Fibroblast of skin of right biceps (primary cell): ENCODE results near the gene ZNF177.
"Not testable (repeated sequence)": the region's sequence is repeated elsewhere in the genome, so short reads cannot be mapped to it uniquely, and the experiment has no call there.

Source experiments
- DNase-seq: peaks from one replicate; pipeline ENCODE4 v3.0.0-alpha.2; 2013

The ZNF177 gene

DNA sequence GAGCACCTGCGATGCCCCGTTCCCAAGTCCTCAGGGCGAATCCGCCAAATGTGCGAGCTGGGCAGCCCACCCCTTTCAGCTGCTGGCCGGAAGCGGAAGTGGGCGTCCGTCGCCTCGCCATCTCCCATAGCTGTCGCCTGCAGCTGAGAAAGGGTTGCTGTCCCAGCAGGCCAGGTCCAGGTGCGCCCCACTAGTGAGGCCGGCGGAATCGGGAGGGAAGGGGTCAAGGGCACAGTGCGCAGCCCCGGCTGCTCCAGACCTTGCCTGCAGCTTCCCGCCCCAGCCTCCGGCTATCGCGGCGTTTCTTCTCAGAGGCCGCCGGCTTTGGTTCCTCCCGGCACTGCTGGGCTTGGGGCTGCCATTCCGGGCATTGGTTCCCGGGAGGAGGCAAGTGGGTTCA lies at the start of gene ZNF177:
ZNF177 (plus strand) TSS at position 109 of the 400 bp plus-strand sequence. CDS start 15,299 bp downstream, outside the sequence.
- no peak for DNase-seq

GRCh38 chr19:9313756-9314155 lies 49.1 kb upstream of the ZNF177 start:
- no peak for DNase-seq

DNA sequence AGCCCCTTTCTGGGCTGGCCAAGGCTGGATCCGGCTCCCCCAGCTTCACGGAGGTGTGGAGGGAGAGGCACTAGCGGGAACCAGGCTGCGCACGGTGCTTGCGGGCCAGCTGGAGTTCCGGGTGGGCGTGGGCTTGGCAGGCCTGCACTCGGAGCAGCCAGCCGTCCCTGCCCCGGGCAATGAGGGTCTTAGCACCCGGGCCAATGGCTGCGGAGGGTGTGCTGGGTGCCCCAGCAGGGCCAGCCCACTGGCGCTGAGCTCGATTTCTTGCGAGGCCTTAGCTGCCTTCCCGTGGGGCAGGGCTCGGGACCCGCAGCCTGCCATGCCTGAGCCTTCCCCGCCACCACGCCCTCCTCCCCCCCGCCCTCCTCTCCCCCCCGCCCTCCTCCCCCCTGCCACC lies 41.5 kb upstream of the ZNF177 start:
- DNase-seq = no peak

DNA sequence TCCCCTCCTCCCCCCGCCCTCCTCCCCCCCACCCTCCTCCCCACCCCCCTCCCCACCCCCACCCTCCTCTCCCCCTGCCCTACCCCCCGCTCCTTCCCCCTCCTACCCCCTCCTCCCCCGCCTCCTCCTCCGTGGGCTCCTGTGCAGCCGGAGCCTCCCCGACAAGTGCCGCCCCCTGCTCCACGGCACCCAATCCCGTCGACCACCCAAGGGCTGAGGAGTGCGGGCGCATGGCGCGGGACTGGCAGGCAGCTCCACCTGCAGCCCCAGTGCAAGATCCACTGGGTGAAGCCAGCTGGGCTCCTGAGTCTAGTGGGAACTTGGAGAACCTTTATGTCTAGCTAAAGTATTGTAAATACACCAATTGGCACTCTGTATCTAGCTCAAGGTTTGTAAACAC lies 41.1 kb upstream of the ZNF177 start:
- DNase-seq = not testable (repeated sequence)

- not testable (repeated sequence) for DNase-seq
These were observed 40.6 kb upstream of the ZNF177 start for GRCh38 chr19:9322201-9322600.

DNA sequence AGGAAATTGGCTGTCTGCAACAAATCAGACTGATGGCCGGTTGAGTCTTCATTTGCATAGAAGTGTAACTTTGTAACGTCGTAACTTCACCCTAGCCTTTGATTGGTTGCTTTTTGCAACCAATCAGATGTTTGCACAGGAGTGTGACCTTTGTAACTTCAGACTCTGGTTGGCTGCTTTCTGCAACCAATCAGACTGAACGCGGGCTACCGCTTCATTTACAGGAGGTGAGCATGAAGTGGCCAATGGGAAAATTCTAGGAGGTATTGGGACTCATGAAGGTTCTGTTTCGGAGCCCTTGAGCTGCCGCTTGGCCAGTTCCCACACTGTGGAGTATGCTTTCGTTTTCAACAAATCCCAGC lies 39.3 kb upstream of the ZNF177 start:
- DNase-seq = peak; percentile 85

- peak; percentile 96 for DNase-seq
These were observed 38.8 kb upstream of the ZNF177 start, which contains the start of gene ZNF559 for GRCh38 chr19:9323919-9324583. TSS of gene ZNF559 (plus strand) at chr19:9324179. CDS start at chr19:9338550, 14,371 bp downstream.

- DNase-seq = no peak
These were observed 38.2 kb upstream of the ZNF177 start for GRCh38 chr19:9324584-9324962.

DNA sequence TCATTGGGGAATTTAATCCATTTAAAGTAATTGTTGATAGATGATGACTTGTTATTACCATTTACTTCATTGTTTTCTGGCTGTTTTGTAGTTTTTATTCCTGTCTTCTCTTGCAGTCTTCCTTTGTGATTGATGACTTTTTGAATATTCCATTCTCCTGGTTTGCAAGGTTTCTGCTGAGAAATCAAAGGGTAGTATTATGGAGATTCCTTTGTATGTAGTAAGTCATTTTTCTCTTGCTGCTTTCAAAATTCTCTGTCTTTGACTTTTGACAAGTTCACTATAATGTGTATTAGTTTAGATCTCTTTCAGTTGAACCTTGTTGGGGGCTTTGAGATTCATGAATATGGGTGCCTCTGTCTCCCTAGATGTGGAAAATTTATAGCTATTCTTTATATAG lies 32.8 kb upstream of the ZNF177 start:
- DNase-seq = no peak

DNA sequence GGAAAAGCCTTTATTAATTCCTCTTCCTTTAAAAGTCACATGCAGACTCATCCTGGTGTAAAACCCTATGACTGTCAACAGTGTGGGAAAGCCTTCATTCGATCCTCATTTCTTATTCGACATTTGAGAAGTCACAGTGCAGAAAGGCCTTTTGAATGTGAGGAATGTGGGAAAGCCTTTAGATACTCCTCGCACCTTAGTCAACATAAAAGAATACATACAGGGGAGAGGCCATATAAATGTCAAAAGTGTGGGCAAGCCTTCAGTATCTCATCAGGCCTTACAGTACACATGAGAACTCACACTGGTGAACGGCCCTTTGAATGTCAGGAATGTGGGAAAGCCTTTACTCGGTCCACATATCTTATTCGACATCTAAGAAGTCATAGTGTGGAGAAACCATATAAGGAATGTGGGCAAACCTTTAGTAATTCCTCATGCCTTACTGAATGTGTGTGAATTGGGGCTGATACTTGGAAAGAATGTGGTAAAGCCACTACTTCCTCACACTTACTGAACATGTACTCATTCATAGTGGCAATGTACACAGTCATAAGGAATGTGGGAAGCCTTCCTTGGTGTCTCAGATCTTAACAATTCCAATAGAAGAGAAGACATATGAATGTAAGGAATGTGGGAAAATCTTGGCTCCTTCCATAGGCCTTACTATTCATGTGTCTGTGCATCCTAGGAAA lies 20.1 kb upstream of the ZNF177 start:
- no peak for DNase-seq

GRCh38 chr19:9345005-9345404 lies 17.8 kb upstream of the ZNF177 start:
- DNase-seq = no peak

GRCh38 chr19:9348253-9348652 lies 14.6 kb upstream of the ZNF177 start:
- DNase-seq = no peak

- no peak for DNase-seq
These were observed 14.1 kb upstream of the ZNF177 start for GRCh38 chr19:9348671-9349070.

DNA sequence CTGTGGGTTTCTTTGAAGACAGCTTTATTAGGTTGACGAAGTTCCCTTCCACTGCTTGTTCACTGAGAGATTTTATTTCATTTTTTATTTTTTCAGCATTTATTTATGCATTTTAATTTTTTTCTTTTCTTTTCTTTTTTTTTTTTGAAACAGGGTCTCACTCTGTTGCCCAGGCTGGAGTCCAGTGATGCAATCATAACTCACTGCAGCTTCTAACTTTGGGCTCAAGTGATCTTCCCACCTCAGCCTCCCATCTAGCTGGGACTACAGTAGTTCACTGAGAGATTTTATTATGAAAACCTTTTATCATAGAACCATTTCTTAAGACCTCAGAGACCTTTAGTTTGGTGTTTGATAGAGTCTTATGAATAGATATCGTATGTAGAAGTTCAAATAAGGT lies 10.3 kb upstream of the ZNF177 start:
- DNase-seq = no peak

GRCh38 chr19:9353011-9353410 lies 9.8 kb upstream of the ZNF177 start:
- no peak for DNase-seq

GRCh38 chr19:9354651-9355050 lies 8.2 kb upstream of the ZNF177 start:
- DNase-seq = no peak

GRCh38 chr19:9370738-9371619 lies 8.2 kb downstream of the ZNF177 start:
- no peak for DNase-seq

DNA sequence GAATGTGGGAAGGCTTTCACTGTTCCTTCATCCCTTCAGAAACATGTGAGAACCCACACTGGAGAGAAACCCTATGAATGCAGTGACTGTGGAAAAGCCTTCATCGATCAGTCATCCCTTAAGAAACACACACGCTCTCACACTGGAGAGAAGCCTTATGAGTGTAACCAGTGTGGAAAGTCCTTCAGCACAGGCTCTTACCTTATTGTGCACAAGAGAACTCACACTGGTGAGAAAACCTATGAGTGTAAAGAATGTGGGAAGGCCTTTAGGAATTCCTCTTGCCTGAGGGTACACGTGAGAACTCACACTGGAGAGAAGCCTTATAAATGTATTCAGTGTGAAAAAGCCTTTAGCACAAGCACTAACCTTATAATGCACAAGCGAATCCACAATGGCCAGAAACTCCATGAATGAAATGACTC lies 18.6 kb downstream of the ZNF177 start:
- DNase-seq = no peak

- DNase-seq = peak; percentile 89
These were observed 44.1 kb downstream of the ZNF177 start for GRCh38 chr19:9406798-9407352.

DNA sequence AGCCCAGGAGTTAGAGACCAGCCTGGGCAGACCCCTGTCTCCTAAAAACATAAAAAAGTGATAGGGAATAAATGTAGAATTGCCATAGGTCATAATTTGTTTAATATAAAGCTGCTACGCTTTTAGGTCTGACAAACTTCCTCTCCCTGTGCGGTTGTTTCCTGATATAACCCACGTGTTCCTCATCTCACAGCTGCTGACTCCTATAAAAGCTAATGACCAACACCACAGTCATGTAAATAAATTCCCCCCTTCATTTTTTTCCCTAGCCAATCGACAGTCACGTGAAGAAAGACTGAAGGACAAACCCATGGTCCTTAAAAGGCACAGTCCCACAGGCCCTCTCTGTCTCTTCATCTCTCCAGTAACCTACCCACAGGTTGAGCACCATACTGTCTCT lies 45.0 kb downstream of the ZNF177 start:
- no peak for DNase-seq

GRCh38 chr19:9413240-9413954 lies 50.6 kb downstream of the ZNF177 start:
- DNase-seq = peak; percentile 7

DNA sequence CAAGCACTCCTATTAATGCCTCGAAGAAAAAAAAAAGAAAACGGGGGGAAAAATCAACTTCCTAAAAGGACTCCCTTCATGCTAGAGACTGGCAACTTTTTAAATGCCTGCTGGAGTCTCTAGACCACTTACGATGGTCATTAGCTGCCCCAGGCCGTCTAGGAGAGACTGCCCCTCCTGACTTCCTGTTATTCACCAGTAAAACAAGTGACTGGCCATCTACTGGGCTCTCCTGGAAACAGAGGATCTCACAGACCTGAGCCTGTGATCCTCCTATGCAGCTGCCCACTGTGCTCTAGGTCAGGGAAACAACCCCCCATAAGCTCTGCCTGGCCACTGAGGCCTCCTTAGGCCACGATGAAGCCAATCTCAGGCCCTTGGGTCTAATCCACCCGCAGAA lies 65.1 kb downstream of the ZNF177 start:
- no peak for DNase-seq

DNA sequence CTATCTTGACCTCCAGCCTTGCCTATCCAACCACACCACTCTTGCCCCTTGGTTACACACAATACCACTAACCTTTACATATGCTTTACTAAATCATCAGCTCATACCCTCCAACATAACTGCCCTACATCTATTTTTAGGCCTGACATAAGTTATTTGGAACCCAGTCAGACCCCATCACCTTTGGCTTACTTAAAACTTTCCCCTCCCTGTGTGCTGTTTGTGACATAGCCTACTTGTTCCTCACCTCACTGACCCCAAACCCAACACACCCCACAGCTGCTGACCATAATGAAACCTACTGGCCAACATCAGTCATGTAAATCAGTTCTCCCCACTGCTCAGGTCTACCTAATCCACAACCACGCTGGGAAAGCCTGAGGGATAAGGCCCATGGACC lies 67.6 kb downstream of the ZNF177 start:
- DNase-seq = no peak
